OCI-LY1 (cell line): ENCODE measurements around the gene UMODL1.

Source experiments
- CTCF ChIP-seq: fragments of 200-600 bp; sonication (generic), shearing (Covaris generic); IDR thresholded peaks from 2 replicates; pipeline ENCODE4 v1.5.1; 2017; ENCODE audit warnings: mild to moderate bottlenecking, antibody characterized with exemption, low read length, moderate library complexity, mixed read lengths
- EZH2 ChIP-seq: fragments of 200-600 bp; sonication (generic), shearing (Covaris generic); IDR thresholded peaks from 2 replicates; pipeline ENCODE4 v1.8.0; 2017; ENCODE audit warnings: borderline replicate concordance, mixed run types, mild to moderate bottlenecking, antibody characterized with exemption, low read length, moderate library complexity, mixed read lengths

GRCh38 chr21:42031241-42031640, 39.9 kb upstream of the UMODL1 start:
- no peak for TF ChIP-seq CTCF
- TF ChIP-seq EZH2 = no peak
